ENCODE measurements around the gene PARD3.

- TF ChIP-seq CTCF (IDR thresholded peaks at IDR 0.05): no peak
- no peak for TF ChIP-seq EZH2 (IDR thresholded peaks at IDR 0.05)
- no peak for TF ChIP-seq EZH2phosphoT487 (IDR thresholded peaks at IDR 0.05)
These were observed 389.1 kb downstream of the PARD3 start for GRCh38 chr10:34426041-34426440.

All from neural progenitor cell (in vitro differentiated cells).